CD14-positive monocyte (primary cell): Measurements from ENCODE around the gene ANKRD52. TPM values are rescaled to one million over a fixed set of nuclear protein-coding genes. Genes with fewer than 3 reads are reported as not detected.

Source experiments
- DNase-seq, 3 donors: peaks; one replicate each; pipeline ENCODE4 v3.0.0-alpha.2; 2011 to 2022
- H2AFZ ChIP-seq: 2 replicates; pipeline ENCODE4 v1.6.0; 2012; ENCODE audit warnings: mild to moderate bottlenecking, low read depth, low read length, inconsistent platforms; ENCODE audit not compliant: insufficient read depth, poor library complexity, severe bottlenecking
- H3K27ac ChIP-seq, 2 donors: 1 replicate in 1 of 2; 2 replicates in 1 of 2; pipeline ENCODE4 v1.5.1; 2012 to 2013; ENCODE audit warnings: low read length in 2 of 2, control low read depth in 1 of 2, inconsistent platforms in 1 of 2, low read depth in 1 of 2, mild to moderate bottlenecking in 1 of 2
- H3K27me3 ChIP-seq, 2 donors: one replicate each; pipeline versions ENCODE4 v1.6.0 to v1.6.1; 2011 to 2013; ENCODE audit warnings: low read length in 2 of 2; ENCODE audit not compliant: control insufficient read depth in 2 of 2, insufficient read depth in 2 of 2
- H3K36me3 ChIP-seq, 2 donors: replicated peaks in 1 of 2; 1 replicate in 1 of 2; 2 replicates in 1 of 2; pipeline versions ENCODE4 v1.5.1 to v1.6.1; 2012 to 2013; ENCODE audit warnings: low read length in 2 of 2, control low read depth in 1 of 2, inconsistent platforms in 1 of 2, mild to moderate bottlenecking in 1 of 2; ENCODE audit not compliant: insufficient read depth in 2 of 2, control insufficient read depth in 1 of 2
- H3K4me1 ChIP-seq, 2 donors: 1 replicate in 1 of 2; 2 replicates in 1 of 2; pipeline versions ENCODE4 v1.5.1 to v1.6.1; 2012 to 2013; ENCODE audit warnings: low read length in 2 of 2, control low read depth in 1 of 2, inconsistent platforms in 1 of 2, mild to moderate bottlenecking in 1 of 2, moderate library complexity in 1 of 2; ENCODE audit not compliant: insufficient read depth in 2 of 2, control insufficient read depth in 1 of 2
- H3K4me2 ChIP-seq: replicated peaks from 2 replicates; pipeline ENCODE3; 2012; ENCODE audit warnings: low read length, moderate library complexity, mild to moderate bottlenecking; ENCODE audit not compliant: poor library complexity, severe bottlenecking; ENCODE audit errors: extremely low read depth
- H3K4me3 ChIP-seq, 3 experiments: fragments of 200-600 bp in 1 of 3; sonication (generic) in 1 of 3; replicated peaks in 1 of 3; 1 replicate in 2 of 3; 2 replicates in 1 of 3; pipeline ENCODE4 v1.5.1; 2011 to 2013; ENCODE audit warnings: low read length in 3 of 3, mild to moderate bottlenecking in 3 of 3, control low read depth in 2 of 3, low read depth in 2 of 3, inconsistent platforms in 1 of 3, moderate library complexity in 1 of 3
- H3K79me2 ChIP-seq: 2 replicates; pipeline ENCODE4 v1.6.0; 2012; ENCODE audit warnings: mild to moderate bottlenecking, control low read depth, inconsistent platforms, low read length, moderate library complexity; ENCODE audit not compliant: insufficient read depth
- H3K9ac ChIP-seq: 2 replicates; pipeline ENCODE4 v1.6.0; 2017; ENCODE audit warnings: low read length, mild to moderate bottlenecking; ENCODE audit not compliant: insufficient read depth, poor library complexity, severe bottlenecking
- H3K9me3 ChIP-seq, 2 donors: replicated peaks in 1 of 2; 1 replicate in 1 of 2; 2 replicates in 1 of 2; pipeline versions ENCODE4 v1.5.1 to v1.6.1; 2012 to 2013; ENCODE audit warnings: low read length in 2 of 2, control low read depth in 1 of 2; ENCODE audit not compliant: control insufficient read depth in 1 of 2, insufficient read depth in 1 of 2
- H4K20me1 ChIP-seq: 2 replicates; pipeline ENCODE4 v1.6.0; 2012; ENCODE audit warnings: mild to moderate bottlenecking, low read length, control low read depth, moderate library complexity; ENCODE audit not compliant: insufficient read depth
- H3K27ac Mint-ChIP-seq, 7 donors: one replicate each; pipeline ENCODE4 v1.8.0; 2020; ENCODE audit warnings: mild to moderate bottlenecking in 7 of 7, mixed read lengths in 7 of 7, moderate library complexity in 6 of 7, inconsistent platforms in 2 of 7
- H3K27me3 Mint-ChIP-seq, 3 donors: one replicate each; pipeline ENCODE4 v1.8.0; 2021 to 2022; ENCODE audit warnings: low read depth in 3 of 3, mild to moderate bottlenecking in 3 of 3, mixed read lengths in 3 of 3, moderate library complexity in 3 of 3, inconsistent platforms in 1 of 3
- H3K36me3 Mint-ChIP-seq, 2 donors: one replicate each; pipeline ENCODE4 v1.8.0; 2020; ENCODE audit warnings: mixed read lengths in 2 of 2, inconsistent platforms in 1 of 2, mild to moderate bottlenecking in 1 of 2
- H3K4me1 Mint-ChIP-seq: one replicate; pipeline ENCODE4 v1.8.0; 2020; ENCODE audit warnings: mild to moderate bottlenecking, mixed read lengths
- H3K4me3 Mint-ChIP-seq, 2 donors: one replicate each; pipeline ENCODE4 v1.8.0; 2020; ENCODE audit warnings: mild to moderate bottlenecking in 2 of 2, mixed read lengths in 2 of 2, moderate library complexity in 1 of 2
- H3K9me3 Mint-ChIP-seq, 7 donors: one replicate each; pipeline ENCODE4 v1.8.0; 2020 to 2022; ENCODE audit warnings: mixed read lengths in 7 of 7, mild to moderate bottlenecking in 6 of 7, moderate library complexity in 6 of 7, inconsistent platforms in 2 of 7
- WGBS: methylation state at CpG from one replicate; pipeline ENCODE4 v1.1.5; 2013; ENCODE audit warnings: missing lambda C conversion rate; ENCODE audit not compliant: insufficient coverage; 5-methylcytosine and 5-hydroxymethylcytosine counted together
- intact Hi-C, 2 donors: fragments of 100-400 bp; cut with micrococcal nuclease; formaldehyde crosslinking; loops; one replicate each; pipeline versions ENCODE4 v1.15.0 to v1.15.1; 2023
- polyA plus RNA-seq, 3 donors: library from polyadenylated mRNA; depleted of rRNA in 1 of 3; unstranded in 2 of 3; stranded (reverse) in 1 of 3; fragments of 300-500 nt in 2 of 3; fragments of >200 nt in 1 of 3; fragmentation: Illumina TruSeq in 2 of 3; gene quantifications; 1 replicate in 2 of 3; 2 replicates in 1 of 3; pipeline ENCODE4 v1.2.3, GENCODE V29; 2012 to 2021
- TF ChIP-seq, protein P1 (sequence below): fragments of 200-600 bp; IDR thresholded peaks from one replicate; pipeline ENCODE4 v1.8.0; 2022; ENCODE audit warnings: antibody characterized with exemption, mild to moderate bottlenecking

The ANKRD52 gene
- polyA plus RNA-seq, 3 donors, result 1.5 to 12.4 (median 2.4) TPM

DNA sequence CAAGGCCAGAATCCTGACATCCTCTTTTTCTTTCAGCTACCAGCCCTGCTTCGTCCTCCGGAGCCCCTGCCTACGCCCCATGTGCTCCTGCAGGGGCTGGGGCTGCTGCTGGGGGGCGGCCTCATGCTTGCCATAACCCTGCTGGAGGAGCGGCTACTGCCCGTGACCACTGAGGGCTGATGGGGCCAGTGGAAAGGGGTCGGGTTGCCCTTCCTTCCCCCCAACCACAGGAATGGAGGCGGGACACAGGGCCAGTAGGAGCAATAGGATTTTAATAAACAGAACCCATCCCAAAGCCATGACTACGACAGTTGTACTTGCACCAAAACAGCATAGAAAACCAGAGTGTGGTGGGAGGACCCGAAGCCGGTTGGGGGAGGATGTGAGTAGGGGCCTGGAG, 20.6 kb downstream of the ANKRD52 start:
- Histone ChIP-seq H3K4me1 (no peaks in the 10 kb centered on the region), H3K79me2 (no peaks in the 10 kb centered on the region), H3K4me3 (no peak overlapping the region), H3K36me3 (peaks cover 22 to 43% of the 10 kb centered on the region in 2 donors), H3K27ac (no peak overlapping the region), H3K4me2 (no peak overlapping the region), H3K9ac (no peak overlapping the region), H4K20me1 (no peaks in the 10 kb centered on the region), H3K27me3 (no peaks in the 10 kb centered on the region), H2AFZ (no peak overlapping the region), H3K9me3 (no peaks in the 10 kb centered on the region)
- Mint-ChIP-seq H3K4me3 (no peak overlapping the region), H3K9me3 (no peaks in the 10 kb centered on the region), H3K27me3 (no peaks in the 10 kb centered on the region), H3K4me1 (no peaks in the 10 kb centered on the region), H3K27ac (no peak overlapping the region), H3K36me3 (peaks cover 38 to 47% of the 10 kb centered on the region in 2 donors)
- no peak for DNase-seq
- TF ChIP-seq, protein P1, sequence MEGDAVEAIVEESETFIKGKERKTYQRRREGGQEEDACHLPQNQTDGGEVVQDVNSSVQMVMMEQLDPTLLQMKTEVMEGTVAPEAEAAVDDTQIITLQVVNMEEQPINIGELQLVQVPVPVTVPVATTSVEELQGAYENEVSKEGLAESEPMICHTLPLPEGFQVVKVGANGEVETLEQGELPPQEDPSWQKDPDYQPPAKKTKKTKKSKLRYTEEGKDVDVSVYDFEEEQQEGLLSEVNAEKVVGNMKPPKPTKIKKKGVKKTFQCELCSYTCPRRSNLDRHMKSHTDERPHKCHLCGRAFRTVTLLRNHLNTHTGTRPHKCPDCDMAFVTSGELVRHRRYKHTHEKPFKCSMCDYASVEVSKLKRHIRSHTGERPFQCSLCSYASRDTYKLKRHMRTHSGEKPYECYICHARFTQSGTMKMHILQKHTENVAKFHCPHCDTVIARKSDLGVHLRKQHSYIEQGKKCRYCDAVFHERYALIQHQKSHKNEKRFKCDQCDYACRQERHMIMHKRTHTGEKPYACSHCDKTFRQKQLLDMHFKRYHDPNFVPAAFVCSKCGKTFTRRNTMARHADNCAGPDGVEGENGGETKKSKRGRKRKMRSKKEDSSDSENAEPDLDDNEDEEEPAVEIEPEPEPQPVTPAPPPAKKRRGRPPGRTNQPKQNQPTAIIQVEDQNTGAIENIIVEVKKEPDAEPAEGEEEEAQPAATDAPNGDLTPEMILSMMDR, result no peak
- WGBS, result 100% methylated on average over 3 of the region's 11 CpGs
- intact Hi-C loops, result no loop called here

DNA sequence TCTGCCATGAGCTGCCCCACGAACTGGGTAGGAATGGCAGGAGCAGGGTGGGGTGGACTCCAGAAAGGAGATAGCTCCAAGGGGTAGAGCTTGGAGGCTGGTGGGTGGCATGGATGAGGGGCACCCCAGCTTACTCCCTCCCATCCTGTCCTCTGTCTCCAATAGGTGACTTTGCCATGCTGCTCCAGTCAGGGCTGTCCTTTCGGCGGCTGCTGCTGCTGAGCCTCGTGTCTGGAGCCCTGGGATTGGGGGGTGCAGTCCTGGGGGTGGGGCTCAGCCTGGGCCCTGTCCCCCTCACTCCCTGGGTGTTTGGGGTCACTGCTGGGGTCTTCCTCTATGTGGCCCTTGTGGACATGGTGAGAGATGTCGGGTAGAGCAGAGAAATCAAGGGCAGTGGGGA, 21.2 kb downstream of the ANKRD52 start:
- TF ChIP-seq, protein P1, result no peak
- H3K27ac Mint-ChIP-seq, result no peak overlapping the region
- no CpG with 5 or more reads among the region's 5 CpGs for WGBS

More for the DNA sequence above, 21.2 kb downstream of the ANKRD52 start:
- Histone ChIP-seq H3K4me2 (no peak overlapping the region), H3K4me3 (no peak overlapping the region), H3K4me1 (no peaks in the 10 kb centered on the region), H3K79me2 (no peaks in the 10 kb centered on the region), H3K9me3 (no peaks in the 10 kb centered on the region), H3K27me3 (no peaks in the 10 kb centered on the region), H3K36me3 (peaks cover 17 to 37% of the 10 kb centered on the region in 2 donors), H3K9ac (no peak overlapping the region), H3K27ac (no peak overlapping the region), H2AFZ (no peak overlapping the region), H4K20me1 (no peaks in the 10 kb centered on the region)
- H3K36me3 Mint-ChIP-seq, result peaks cover 32 to 41% of the 10 kb centered on the region in 2 donors
- H3K4me3 Mint-ChIP-seq, result no peak overlapping the region
- no peaks in the 10 kb centered on the region for H3K4me1 Mint-ChIP-seq
- DNase-seq, result no peak
- no peaks in the 10 kb centered on the region for H3K9me3 Mint-ChIP-seq
- H3K27me3 Mint-ChIP-seq, result peaks cover 0 to 2% (median 0%) of the 10 kb centered on the region in 3 donors
- intact Hi-C loops, result no loop called here
